22Rv1 (cell line): ENCODE results near the gene RANBP1.
"Not testable (repeated sequence)": the region's sequence is repeated elsewhere in the genome, so short reads cannot be mapped to it uniquely, and the experiment has no call there.

ENCODE experiments used
- CTCF ChIP-seq: fragments of 450-650 bp; IDR thresholded peaks from 2 replicates; pipeline ENCODE4 v1.5.1; 2017; ENCODE audit warnings: mild to moderate bottlenecking
- ZFX ChIP-seq: fragments of 450-650 bp; IDR thresholded peaks from 2 replicates; pipeline ENCODE4 v1.6.1; 2017; ENCODE audit warnings: antibody characterized with exemption, borderline replicate concordance

- not testable (repeated sequence) for TF ChIP-seq CTCF, ZFX
These were observed 43.6 kb downstream of the RANBP1 start for GRCh38 chr22:20159531-20159930.
